Erythroblast (primary cell): ENCODE measurements around the gene ANP32E.

Experiments used
- GATA1 ChIP-seq: IDR thresholded peaks from 2 replicates; pipeline ENCODE4 v1.6.1; 2011; ENCODE audit warnings: low read depth, mild to moderate bottlenecking, control low read depth, low read length, moderate library complexity
- POLR2A ChIP-seq: IDR thresholded peaks from 2 replicates; pipeline ENCODE4 v1.6.1; 2011; ENCODE audit warnings: mild to moderate bottlenecking, low read length

- TF ChIP-seq POLR2A: no peak
- no peak for TF ChIP-seq GATA1
Measured at GRCh38 chr1:150225546-150225945, 10.4 kb downstream of the ANP32E start.
